GM18520 (cell line): Measurements from ENCODE around the gene WNT9B.

Source experiments
- ATAC-seq: cut with Tn5 transposase; IDR thresholded peaks from one replicate; pipeline ENCODE4 v1.9.1; 2021; ENCODE audit not compliant: unreplicated experiment

Gene WNT9B

DNA sequence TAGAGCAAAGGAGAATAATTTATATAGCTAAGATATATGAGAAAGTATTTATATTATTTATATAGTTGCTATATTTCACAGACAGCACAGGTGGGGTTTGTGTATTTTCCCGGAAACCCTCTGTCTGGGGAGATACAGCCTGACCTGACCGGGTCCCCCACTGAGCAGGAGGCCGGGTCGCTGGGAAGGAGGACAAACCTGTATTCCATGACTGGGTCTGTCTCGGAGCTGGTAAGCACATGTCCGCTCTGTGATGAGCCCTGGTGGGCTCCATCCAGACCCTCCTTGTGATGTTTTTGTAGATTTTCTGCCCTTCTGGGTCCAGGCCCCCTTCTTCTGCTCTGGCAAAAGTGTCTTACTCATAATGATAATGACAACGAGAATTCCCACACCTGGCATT is 27.7 kb downstream of the WNT9B start:
- ATAC-seq: no peak

GRCh38 chr17:46881015-46881414 is 29.6 kb downstream of the WNT9B start:
- ATAC-seq: no peak

GRCh38 chr17:46882666-46883065 is 31.3 kb downstream of the WNT9B start:
- no peak for ATAC-seq

- no peak for ATAC-seq
Measured at GRCh38 chr17:46883871-46884520, 32.6 kb downstream of the WNT9B start.

DNA sequence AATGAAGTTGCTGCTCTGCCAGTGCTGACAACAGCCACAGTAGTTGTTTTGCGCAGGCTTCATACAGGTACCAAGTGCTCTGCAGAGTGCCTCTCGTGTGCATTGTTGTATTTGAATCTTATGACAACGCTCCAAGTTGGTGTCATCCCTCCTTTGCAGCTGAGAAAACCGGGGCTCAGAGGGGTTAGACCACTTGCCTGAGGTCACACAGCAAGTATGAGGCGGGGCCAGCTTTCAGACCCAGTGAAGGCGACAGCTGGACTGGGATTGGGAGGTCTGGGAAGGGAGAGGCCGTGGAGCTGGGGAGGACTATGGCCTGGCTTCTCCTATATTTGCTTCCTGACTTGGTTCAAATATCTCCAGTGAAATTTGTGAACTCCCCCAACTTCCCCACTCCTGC is 33.2 kb downstream of the WNT9B start:
- ATAC-seq: no peak

DNA sequence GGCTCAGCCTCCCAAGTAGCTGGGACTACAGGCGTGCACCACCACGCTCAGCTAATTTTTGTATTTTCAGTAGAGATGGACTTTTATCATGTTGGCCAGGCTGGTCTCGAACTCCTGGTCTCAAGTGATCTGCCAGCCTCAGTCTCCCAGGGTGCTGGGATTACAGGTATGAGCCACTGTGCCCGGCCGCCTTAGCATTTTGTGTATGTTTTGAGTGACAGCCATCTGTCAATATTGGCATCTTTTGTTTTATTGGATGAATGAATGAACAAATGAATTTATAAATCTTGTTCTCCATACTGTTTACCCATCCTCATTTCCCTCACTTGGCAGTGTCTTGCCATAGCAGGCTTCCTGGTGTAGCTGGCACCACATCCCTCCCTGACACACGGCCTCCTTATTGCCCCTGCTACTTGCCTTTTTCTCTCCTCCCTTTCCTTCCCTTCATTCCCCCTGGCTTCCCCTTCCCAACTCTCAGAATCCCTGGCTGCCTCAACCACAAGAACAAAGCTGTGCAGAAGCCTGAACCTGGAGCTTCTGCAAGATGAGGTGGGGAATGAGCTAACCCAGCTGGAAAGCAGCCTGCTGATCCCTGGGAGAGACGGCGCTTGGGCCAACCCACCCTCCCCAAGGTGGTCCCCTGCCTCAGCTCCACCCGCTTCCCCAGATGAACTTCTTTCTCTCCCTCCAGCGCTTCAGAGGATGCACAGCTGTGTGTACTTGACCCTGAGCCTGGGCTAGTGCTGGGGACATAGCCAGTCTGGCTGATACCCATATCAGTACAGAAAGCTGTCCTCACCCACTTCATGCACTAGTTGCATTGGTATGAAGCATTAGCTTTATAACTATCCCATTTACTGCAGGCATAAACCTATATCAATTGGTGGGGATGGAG is 34.3 kb downstream of the WNT9B start:
- no peak for ATAC-seq

GRCh38 chr17:46886310-46886663 is 34.9 kb downstream of the WNT9B start:
- ATAC-seq: no peak

- no peak for ATAC-seq
Measured at GRCh38 chr17:46887717-46888116, 36.3 kb downstream of the WNT9B start.

DNA sequence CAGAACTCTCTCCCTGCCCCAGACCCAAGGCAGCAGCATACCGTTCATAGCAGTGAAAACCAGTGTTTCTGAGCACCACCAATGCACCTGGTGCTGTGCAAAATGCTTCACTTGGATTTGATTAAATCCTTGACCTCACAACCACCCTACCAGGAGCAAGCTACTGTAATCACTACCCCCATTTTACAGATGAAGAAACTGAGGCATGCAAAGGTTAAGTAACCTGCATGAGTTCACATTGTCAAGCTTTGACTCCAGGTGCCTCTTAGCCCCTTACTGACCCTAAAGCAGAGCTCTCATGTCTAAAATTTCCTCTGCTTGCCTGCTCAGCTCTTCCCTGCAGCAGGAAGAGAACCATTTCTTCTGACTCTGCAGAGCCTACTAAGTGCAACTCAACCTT is 37.3 kb downstream of the WNT9B start:
- no peak for ATAC-seq

DNA sequence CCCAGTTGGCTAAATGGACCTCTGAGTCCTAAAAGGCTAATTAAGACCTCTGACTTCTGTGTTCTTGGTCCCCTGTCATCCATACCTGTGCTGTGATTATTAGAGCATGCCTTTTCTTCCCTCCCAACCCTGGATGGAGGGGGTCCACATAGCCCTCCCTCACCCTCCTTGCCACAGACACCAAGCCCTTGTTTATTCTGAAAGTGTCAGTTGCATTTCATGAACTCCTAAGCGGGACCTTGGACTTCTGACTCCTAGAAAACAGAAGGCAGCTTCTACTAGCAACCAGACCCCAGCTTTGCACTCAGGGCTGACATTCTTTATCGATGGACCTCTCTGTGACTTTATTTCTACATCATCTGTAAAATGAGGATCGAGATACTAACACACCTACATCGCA is 38.1 kb downstream of the WNT9B start:
- no peak for ATAC-seq

DNA sequence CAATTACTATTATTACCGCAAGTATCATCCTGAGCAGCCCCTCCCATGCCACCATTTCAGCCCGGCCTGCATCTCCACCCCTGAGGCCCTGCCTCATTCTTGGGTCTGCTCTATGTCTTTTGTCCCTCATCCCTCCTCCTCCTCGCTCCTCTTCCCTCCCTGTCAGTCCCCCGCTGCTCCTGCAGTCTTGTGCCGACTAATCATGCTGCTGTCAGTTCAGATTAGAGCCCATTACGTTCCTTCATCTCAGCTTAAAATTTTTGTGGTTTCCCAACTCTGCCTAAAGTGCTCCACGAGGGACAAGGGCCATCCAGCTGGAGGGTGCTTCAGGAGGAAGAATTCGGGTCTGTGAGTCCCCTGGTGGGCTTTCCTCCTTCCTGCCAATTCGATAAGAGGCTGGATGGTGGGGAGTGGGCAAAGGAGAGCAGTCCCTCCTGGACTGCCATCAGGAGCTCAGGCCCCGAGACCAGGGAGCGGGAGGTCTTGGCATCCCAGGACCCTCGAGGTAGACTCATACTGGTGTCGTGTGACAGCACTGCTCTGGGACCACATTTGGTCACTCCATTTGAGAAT is 38.7 kb downstream of the WNT9B start:
- ATAC-seq: no peak

DNA sequence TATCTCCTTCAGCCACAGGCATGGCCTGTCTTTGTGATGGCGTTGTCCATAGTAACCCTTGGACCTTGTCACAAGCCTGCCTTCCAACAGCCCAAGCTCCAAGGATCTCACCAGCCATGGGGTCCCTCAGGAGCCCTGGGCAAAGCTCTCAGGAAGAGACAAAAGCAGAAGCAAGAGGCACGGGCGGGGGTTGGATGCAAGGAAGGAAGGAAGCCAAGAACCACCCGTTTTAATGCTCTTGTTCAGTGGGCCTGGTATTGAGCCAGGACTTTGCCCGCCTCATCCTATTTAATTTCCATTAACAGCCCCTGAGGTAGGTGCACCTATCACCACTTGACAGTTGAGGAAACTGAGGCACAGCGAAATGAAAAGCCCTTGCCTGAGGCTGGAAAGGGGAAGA is 39.3 kb downstream of the WNT9B start:
- no peak for ATAC-seq

DNA sequence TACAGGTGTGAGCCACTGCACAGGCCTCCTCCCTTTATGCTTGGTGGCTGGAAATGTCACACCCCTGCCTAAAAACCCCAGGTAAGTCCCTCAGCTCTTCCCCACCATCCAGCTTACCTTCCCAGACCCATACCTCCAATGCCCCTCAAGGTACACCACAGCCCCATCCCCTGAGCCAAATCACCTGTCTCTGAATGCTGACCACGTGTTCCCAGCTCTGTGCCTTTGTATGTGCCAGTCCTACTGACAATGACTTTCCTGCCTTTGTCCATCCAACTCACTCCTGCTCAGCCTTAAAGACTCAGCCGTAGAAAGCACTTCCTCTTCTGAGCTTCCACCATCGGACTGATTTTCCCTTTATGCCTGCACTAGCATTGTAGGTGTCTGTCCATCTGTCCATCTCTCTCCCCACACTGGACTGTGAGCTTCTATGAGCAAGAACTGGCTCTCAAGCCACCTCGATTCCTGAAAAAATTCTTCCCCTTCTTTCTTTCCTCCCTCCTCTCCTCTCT is 40.9 kb downstream of the WNT9B start:
- ATAC-seq: no peak

DNA sequence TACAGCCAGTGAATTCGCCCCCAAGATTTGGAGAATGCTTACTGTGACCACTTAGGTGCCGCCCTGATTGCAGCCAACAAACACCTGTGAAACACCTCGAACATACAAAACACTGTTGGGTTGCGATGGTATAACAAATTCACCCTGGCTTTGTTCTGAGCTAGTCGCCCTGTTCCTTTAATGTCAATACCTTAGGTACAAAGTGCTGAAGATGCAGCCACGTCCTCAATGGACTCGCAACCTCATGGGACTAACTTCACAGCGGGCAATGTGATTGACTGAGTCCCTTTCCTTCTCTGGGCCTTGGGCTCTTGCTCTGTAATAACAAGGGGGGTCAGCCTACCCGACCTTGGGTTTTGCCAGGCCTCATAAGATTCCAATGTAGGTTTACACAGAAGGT is 42.6 kb downstream of the WNT9B start:
- no peak for ATAC-seq

DNA sequence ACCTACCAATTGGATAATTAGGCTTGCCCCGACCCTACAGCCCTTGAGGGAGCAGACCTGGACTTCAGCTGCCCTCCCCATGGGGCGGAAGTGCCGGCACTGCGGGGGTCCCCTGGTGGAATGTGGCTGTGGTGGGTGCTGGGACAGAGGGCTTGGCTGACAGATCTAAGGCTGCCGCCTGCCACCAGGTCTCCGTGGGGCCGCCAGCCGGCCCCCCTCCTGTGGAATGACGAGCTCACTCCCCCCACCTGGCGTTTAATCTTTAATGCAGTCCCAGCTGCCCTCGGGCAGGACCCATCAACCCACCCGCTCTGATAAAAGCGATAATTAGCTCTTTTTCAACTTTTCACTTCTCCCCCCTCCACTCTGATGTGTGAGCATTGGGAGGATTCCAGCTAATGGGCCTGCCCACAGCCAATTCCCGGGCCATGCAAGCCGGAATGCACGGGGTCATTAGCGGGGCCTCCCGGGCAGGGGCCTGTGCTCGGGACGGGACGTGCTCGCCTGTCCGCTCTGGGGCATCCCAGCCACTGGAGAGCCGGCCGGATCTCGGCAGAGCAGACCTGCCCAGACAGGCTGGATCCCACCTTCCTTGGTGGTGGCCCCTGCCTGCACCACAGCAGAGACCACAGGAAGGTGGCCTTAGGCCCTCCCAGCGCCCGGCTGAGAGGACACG is 43.2 kb downstream of the WNT9B start:
- no peak for ATAC-seq

DNA sequence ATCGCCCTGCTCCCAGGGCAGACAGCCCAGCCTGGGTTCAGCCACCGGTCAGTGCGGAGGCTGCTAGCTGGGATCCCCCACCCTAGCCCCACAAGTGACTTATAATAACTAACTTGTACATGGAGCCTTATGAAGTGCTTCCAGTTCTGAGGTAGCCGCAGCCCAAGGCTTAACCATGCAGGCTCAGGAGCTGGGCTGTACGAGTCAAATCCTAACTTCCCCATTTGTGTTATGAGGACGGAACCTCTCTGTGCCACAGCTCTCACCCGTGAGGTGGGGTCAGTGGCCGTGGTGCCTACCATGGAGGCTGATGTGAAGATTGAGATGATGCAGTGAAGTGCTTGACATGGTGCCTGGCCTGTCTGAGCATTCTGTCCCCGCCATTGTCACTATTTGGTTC is 43.8 kb downstream of the WNT9B start:
- no peak for ATAC-seq

DNA sequence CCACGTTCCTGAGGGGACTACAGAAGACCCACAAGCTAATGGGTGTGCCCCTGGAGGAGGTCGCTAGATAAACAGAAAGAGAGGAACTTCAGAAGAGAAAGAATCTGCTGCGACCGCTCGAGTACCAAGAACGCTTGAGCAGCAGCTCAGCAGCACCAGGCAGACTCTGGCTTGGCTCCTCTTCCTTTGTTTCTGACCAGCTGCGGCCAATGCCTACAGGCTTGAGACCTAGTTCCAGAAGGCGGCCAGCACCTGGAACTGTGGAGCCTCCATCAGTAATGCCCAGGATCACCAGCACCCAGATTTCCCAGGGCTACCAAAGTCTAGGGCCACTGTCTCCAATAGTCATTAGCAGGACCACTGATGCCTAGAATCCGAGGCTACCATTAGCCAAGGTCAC is 45.6 kb downstream of the WNT9B start:
- no peak for ATAC-seq

GRCh38 chr17:46898364-46898763 is 47.0 kb downstream of the WNT9B start:
- no peak for ATAC-seq

GRCh38 chr17:46898860-46899259 is 47.5 kb downstream of the WNT9B start:
- no peak for ATAC-seq

DNA sequence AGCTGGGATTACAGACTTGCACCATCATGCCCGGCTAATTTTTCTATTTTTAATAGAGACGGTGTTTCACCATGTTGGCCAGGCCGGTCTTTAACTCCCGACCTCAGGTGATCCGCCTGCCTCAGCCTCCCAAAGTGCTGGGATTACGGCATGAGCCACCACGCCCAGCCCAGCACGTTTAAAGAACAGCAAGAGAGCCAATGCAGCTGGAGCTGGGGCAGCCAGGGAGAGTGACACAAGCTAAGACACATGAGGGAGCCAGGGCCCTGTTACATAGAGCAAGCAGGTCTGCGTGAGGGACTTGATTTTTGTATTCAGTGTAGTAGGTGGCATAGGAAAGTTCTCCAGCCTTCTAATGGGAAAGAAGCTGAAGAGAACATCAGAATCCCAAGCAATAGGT is 49.9 kb downstream of the WNT9B start:
- no peak for ATAC-seq
